ENCODE results near the gene NNT.

- TF ChIP-seq, protein P1, sequence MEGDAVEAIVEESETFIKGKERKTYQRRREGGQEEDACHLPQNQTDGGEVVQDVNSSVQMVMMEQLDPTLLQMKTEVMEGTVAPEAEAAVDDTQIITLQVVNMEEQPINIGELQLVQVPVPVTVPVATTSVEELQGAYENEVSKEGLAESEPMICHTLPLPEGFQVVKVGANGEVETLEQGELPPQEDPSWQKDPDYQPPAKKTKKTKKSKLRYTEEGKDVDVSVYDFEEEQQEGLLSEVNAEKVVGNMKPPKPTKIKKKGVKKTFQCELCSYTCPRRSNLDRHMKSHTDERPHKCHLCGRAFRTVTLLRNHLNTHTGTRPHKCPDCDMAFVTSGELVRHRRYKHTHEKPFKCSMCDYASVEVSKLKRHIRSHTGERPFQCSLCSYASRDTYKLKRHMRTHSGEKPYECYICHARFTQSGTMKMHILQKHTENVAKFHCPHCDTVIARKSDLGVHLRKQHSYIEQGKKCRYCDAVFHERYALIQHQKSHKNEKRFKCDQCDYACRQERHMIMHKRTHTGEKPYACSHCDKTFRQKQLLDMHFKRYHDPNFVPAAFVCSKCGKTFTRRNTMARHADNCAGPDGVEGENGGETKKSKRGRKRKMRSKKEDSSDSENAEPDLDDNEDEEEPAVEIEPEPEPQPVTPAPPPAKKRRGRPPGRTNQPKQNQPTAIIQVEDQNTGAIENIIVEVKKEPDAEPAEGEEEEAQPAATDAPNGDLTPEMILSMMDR (IDR thresholded peaks at IDR 0.05) = no peak
- TF ChIP-seq EP300 (IDR thresholded peaks at IDR 0.05) (no peak), POLR2A (IDR thresholded peaks at IDR 0.05) (no peak)
These were observed 32.4 kb downstream of the NNT start for GRCh38 chr5:43635374-43635773.
